Activated CD4-positive, alpha-beta memory T cell treated with anti-CD3 and anti-CD28 coated beads, Interleukin-2, amount 10 ng/mL, durations not matched to agents 7 days and 5 days (primary cell): Measurements from ENCODE around the gene LOXL4. TPM values are rescaled to one million over a fixed set of nuclear protein-coding genes. Genes with fewer than 3 reads are reported as not detected.

Experiments
- CTCF ChIA-PET: fragments of 350-600 bp; sonication (Branson Sonifier 250); formaldehyde crosslinking; loops from one replicate; lab custom pipeline; 2021; ENCODE audit warnings: antibody characterized with exemption, inconsistent platforms; lab: Charles Lee
- POLR2A ChIA-PET: fragments of 350-600 bp; sonication (Branson Sonifier 250); formaldehyde crosslinking; loops from one replicate; lab custom pipeline; 2021; ENCODE audit warnings: antibody characterized with exemption; lab: Charles Lee
- DNase-seq: peaks from one replicate; pipeline ENCODE4 v3.0.0-alpha.2; 2020
- H3K27ac Mint-ChIP-seq: one replicate; pipeline ENCODE4 v1.8.0; 2021; ENCODE audit warnings: mild to moderate bottlenecking, mixed read lengths
- H3K27me3 Mint-ChIP-seq: one replicate; pipeline ENCODE4 v1.8.0; 2021; ENCODE audit warnings: mixed read lengths
- H3K36me3 Mint-ChIP-seq: one replicate; pipeline ENCODE4 v1.8.0; 2021; ENCODE audit warnings: low read depth, mixed read lengths
- H3K4me1 Mint-ChIP-seq: one replicate; pipeline ENCODE4 v1.8.0; 2021; ENCODE audit warnings: mixed read lengths
- H3K4me3 Mint-ChIP-seq: one replicate; pipeline ENCODE4 v1.8.0; 2021; ENCODE audit warnings: mild to moderate bottlenecking, mixed read lengths
- H3K9me3 Mint-ChIP-seq: one replicate; pipeline ENCODE4 v1.8.0; 2021; ENCODE audit warnings: mixed read lengths
- total RNA-seq, 2 experiments: library from RNA; stranded (reverse); gene quantifications; one replicate each; pipeline ENCODE4 v1.2.3, GENCODE V29; 2021

The LOXL4 gene
- total RNA-seq, 2 experiments from 2014 or later = not detected

GRCh38 chr10:98287321-98287720 is 19.3 kb upstream of the LOXL4 start:
- Mint-ChIP-seq H3K9me3 (no peaks in the 10 kb centered on the region), H3K4me1 (no peaks in the 10 kb centered on the region), H3K4me3 (no peak overlapping the region), H3K27me3 (peaks cover 12% of the 10 kb centered on the region), H3K27ac (no peak overlapping the region), H3K36me3 (no peaks in the 10 kb centered on the region)
- DNase-seq = no peak
- ChIA-PET CTCF (no interaction called here), POLR2A (no interaction called here)

- no peaks in the 10 kb centered on the region for H3K4me1 Mint-ChIP-seq
- POLR2A ChIA-PET = interaction anchor here (1.5 kb wide), 1 partner anchor 10 kb away, joined by 4 read pairs; no protein-coding TSS in a partner anchor
- no peaks in the 10 kb centered on the region for H3K36me3 Mint-ChIP-seq
- no peak overlapping the region for H3K4me3 Mint-ChIP-seq
- CTCF ChIA-PET = no interaction called here
- H3K27ac Mint-ChIP-seq = no peak overlapping the region
- H3K27me3 Mint-ChIP-seq = peaks cover 17% of the 10 kb centered on the region
- DNase-seq = no peak
- H3K9me3 Mint-ChIP-seq = no peaks in the 10 kb centered on the region
Observed at GRCh38 chr10:98286419-98286818, 18.4 kb upstream of the LOXL4 start.

- peaks cover 24% of the 10 kb centered on the region for H3K27me3 Mint-ChIP-seq
- DNase-seq = no peak
- H3K4me1 Mint-ChIP-seq = no peaks in the 10 kb centered on the region
- no peaks in the 10 kb centered on the region for H3K36me3 Mint-ChIP-seq
- CTCF ChIA-PET = no interaction called here
- no peak overlapping the region for H3K27ac Mint-ChIP-seq
- no peak overlapping the region for H3K4me3 Mint-ChIP-seq
- no peaks in the 10 kb centered on the region for H3K9me3 Mint-ChIP-seq
- POLR2A ChIA-PET = interaction anchor here (1.5 kb wide), 1 partner anchor 11 kb away, joined by 4 read pairs; no protein-coding TSS in a partner anchor
Observed at GRCh38 chr10:98285416-98285815, 17.4 kb upstream of the LOXL4 start.

- POLR2A ChIA-PET = no interaction called here
- Mint-ChIP-seq H3K27me3 (peaks cover 34% of the 10 kb centered on the region), H3K4me3 (no peak overlapping the region), H3K36me3 (no peaks in the 10 kb centered on the region), H3K4me1 (no peaks in the 10 kb centered on the region), H3K9me3 (no peaks in the 10 kb centered on the region), H3K27ac (no peak overlapping the region)
- no peak for DNase-seq
- CTCF ChIA-PET = no interaction called here
Observed at GRCh38 chr10:98276311-98276710, 8.3 kb upstream of the LOXL4 start.

GRCh38 chr10:98274562-98274961 is 6.6 kb upstream of the LOXL4 start:
- Mint-ChIP-seq H3K27me3 (peaks cover 38% of the 10 kb centered on the region), H3K36me3 (no peaks in the 10 kb centered on the region), H3K4me3 (no peak overlapping the region), H3K9me3 (no peaks in the 10 kb centered on the region), H3K4me1 (no peaks in the 10 kb centered on the region), H3K27ac (no peak overlapping the region)
- POLR2A ChIA-PET = no interaction called here
- no peak for DNase-seq
- CTCF ChIA-PET = no interaction called here

GRCh38 chr10:98273057-98273850 is 5.3 kb upstream of the LOXL4 start:
- no peaks in the 10 kb centered on the region for H3K36me3 Mint-ChIP-seq
- CTCF ChIA-PET = no interaction called here

GRCh38 chr10:98272656-98273055 is 4.7 kb upstream of the LOXL4 start:
- Mint-ChIP-seq H3K27ac (no peak overlapping the region), H3K4me3 (no peak overlapping the region), H3K4me1 (no peaks in the 10 kb centered on the region), H3K36me3 (no peaks in the 10 kb centered on the region), H3K27me3 (peaks cover 43% of the 10 kb centered on the region), H3K9me3 (no peaks in the 10 kb centered on the region)
- CTCF ChIA-PET = no interaction called here
- DNase-seq = no peak
- POLR2A ChIA-PET = interaction anchor here (1.4 kb wide), 1 partner anchor 8 kb away, joined by 3 read pairs; no protein-coding TSS in a partner anchor

More at GRCh38 chr10:98273057-98273850, 5.3 kb upstream of the LOXL4 start:
- H3K4me1 Mint-ChIP-seq = no peaks in the 10 kb centered on the region
- H3K27me3 Mint-ChIP-seq = peaks cover 44% of the 10 kb centered on the region
- H3K4me3 Mint-ChIP-seq = no peak overlapping the region
- POLR2A ChIA-PET = interaction anchor here (1.4 kb wide), 1 partner anchor 8 kb away, joined by 3 read pairs; no protein-coding TSS in a partner anchor
- no peaks in the 10 kb centered on the region for H3K9me3 Mint-ChIP-seq
- DNase-seq = no peak
- no peak overlapping the region for H3K27ac Mint-ChIP-seq

GRCh38 chr10:98272245-98272644 is 4.3 kb upstream of the LOXL4 start:
- CTCF ChIA-PET = no interaction called here
- no peaks in the 10 kb centered on the region for H3K9me3 Mint-ChIP-seq
- H3K36me3 Mint-ChIP-seq = no peaks in the 10 kb centered on the region
- peaks cover 47% of the 10 kb centered on the region for H3K27me3 Mint-ChIP-seq
- H3K27ac Mint-ChIP-seq = no peak overlapping the region
- H3K4me1 Mint-ChIP-seq = no peaks in the 10 kb centered on the region
- no peak overlapping the region for H3K4me3 Mint-ChIP-seq
- POLR2A ChIA-PET = no interaction called here
- no peak for DNase-seq

- H3K36me3 Mint-ChIP-seq = no peaks in the 10 kb centered on the region
- DNase-seq = no peak
- peaks cover 55% of the 10 kb centered on the region for H3K27me3 Mint-ChIP-seq
- H3K9me3 Mint-ChIP-seq = no peaks in the 10 kb centered on the region
- CTCF ChIA-PET = no interaction called here
- POLR2A ChIA-PET = no interaction called here
- no peak overlapping the region for H3K4me3 Mint-ChIP-seq
- H3K27ac Mint-ChIP-seq = no peak overlapping the region
- H3K4me1 Mint-ChIP-seq = no peaks in the 10 kb centered on the region
Observed at GRCh38 chr10:98270786-98271185, 2.8 kb upstream of the LOXL4 start.

- H3K27me3 Mint-ChIP-seq = peaks cover 56% of the 10 kb centered on the region
- H3K4me1 Mint-ChIP-seq = no peaks in the 10 kb centered on the region
- H3K4me3 Mint-ChIP-seq = no peak overlapping the region
- H3K27ac Mint-ChIP-seq = no peak overlapping the region
- H3K36me3 Mint-ChIP-seq = no peaks in the 10 kb centered on the region
- ChIA-PET CTCF (no interaction called here), POLR2A (no interaction called here)
- no peaks in the 10 kb centered on the region for H3K9me3 Mint-ChIP-seq
- no peak for DNase-seq
Observed at GRCh38 chr10:98270073-98270740, 2.2 kb upstream of the LOXL4 start.

GRCh38 chr10:98269435-98269912 is 1.5 kb upstream of the LOXL4 start:
- H3K4me1 Mint-ChIP-seq = no peaks in the 10 kb centered on the region
- POLR2A ChIA-PET = no interaction called here
- CTCF ChIA-PET = no interaction called here
- no peaks in the 10 kb centered on the region for H3K36me3 Mint-ChIP-seq
- DNase-seq = no peak
- H3K27ac Mint-ChIP-seq = no peak overlapping the region
- H3K4me3 Mint-ChIP-seq = no peak overlapping the region
- H3K27me3 Mint-ChIP-seq = peaks cover 56% of the 10 kb centered on the region
- H3K9me3 Mint-ChIP-seq = no peaks in the 10 kb centered on the region

GRCh38 chr10:98268694-98269431 is 869 bp upstream of the LOXL4 start:
- CTCF ChIA-PET = no interaction called here
- Mint-ChIP-seq H3K36me3 (no peaks in the 10 kb centered on the region), H3K27ac (no peak overlapping the region), H3K4me1 (no peaks in the 10 kb centered on the region), H3K4me3 (no peak overlapping the region), H3K9me3 (no peaks in the 10 kb centered on the region), H3K27me3 (peaks cover 57% of the 10 kb centered on the region)
- POLR2A ChIA-PET = no interaction called here
- DNase-seq = no peak
